DND-41 (cell line): ENCODE results near the gene ERBB4.

Source experiments
- ATAC-seq: fragments of 200-7000 bp; cut with Tn5 transposase; 3 replicates; pipeline ENCODE4 v1.9.1; 2021; ENCODE audit warnings: low read depth; ENCODE audit not compliant: insufficient read depth
- DNase-seq: peaks from one replicate; pipeline ENCODE4 v3.0.0-alpha.2; 2020
- H2AFZ ChIP-seq: 2 replicates; pipeline ENCODE4 v1.6.0; 2012; ENCODE audit warnings: low read depth, low read length
- H3K27ac ChIP-seq: 2 replicates; pipeline ENCODE4 v1.5.1; 2012; ENCODE audit warnings: low read length, inconsistent platforms
- H3K27me3 ChIP-seq: fragments of 200-600 bp; sonication (generic); 2 replicates; pipeline ENCODE4 v1.6.0; 2012; ENCODE audit warnings: low read length, mild to moderate bottlenecking, inconsistent platforms; ENCODE audit not compliant: insufficient read depth, poor library complexity
- H3K36me3 ChIP-seq: 2 replicates; pipeline ENCODE4 v1.5.1; 2012; ENCODE audit warnings: low read length, inconsistent platforms; ENCODE audit not compliant: insufficient read depth
- H3K4me1 ChIP-seq: 2 replicates; pipeline ENCODE4 v1.5.1; 2012; ENCODE audit warnings: mild to moderate bottlenecking, low read length; ENCODE audit not compliant: insufficient read depth
- H3K4me2 ChIP-seq: 2 replicates; pipeline ENCODE4 v1.6.0; 2012; ENCODE audit warnings: mild to moderate bottlenecking, moderate library complexity, low read length, inconsistent platforms; ENCODE audit not compliant: insufficient read depth
- H3K4me3 ChIP-seq, 2 experiments: fragments of 200-600 bp in 1 of 2; shearing (Covaris generic) in 1 of 2; 2 replicates each; pipeline ENCODE4 v1.5.1; 2012 to 2016; ENCODE audit warnings: inconsistent platforms in 2 of 2, low read length in 2 of 2, mild to moderate bottlenecking in 2 of 2, low read depth in 1 of 2, moderate library complexity in 1 of 2
- H3K79me2 ChIP-seq: 2 replicates; pipeline ENCODE4 v1.6.0; 2012; ENCODE audit warnings: low read length, inconsistent platforms; ENCODE audit not compliant: insufficient read depth
- H3K9ac ChIP-seq: 2 replicates; pipeline ENCODE4 v1.6.0; 2012; ENCODE audit warnings: low read depth, mild to moderate bottlenecking, inconsistent platforms, low read length, moderate library complexity
- H3K9me3 ChIP-seq: 2 replicates; pipeline ENCODE4 v1.5.1; 2012; ENCODE audit warnings: low read length, moderate library complexity, mild to moderate bottlenecking, inconsistent platforms; ENCODE audit not compliant: insufficient read depth, severe bottlenecking
- H4K20me1 ChIP-seq: 2 replicates; pipeline ENCODE4 v1.6.0; 2012; ENCODE audit warnings: low read length; ENCODE audit not compliant: insufficient read depth
- CTCF ChIP-seq: IDR thresholded peaks from 2 replicates; pipeline ENCODE4 v1.5.1; 2012; ENCODE audit warnings: borderline replicate concordance, low read length, moderate library complexity, mild to moderate bottlenecking; ENCODE audit not compliant: poor library complexity, severe bottlenecking; ENCODE audit errors: extremely low read depth
- EZH2 ChIP-seq: IDR thresholded peaks from 3 replicates; pipeline ENCODE4 v1.6.1; 2012; ENCODE audit warnings: borderline replicate concordance, low read depth, mild to moderate bottlenecking, moderate library complexity, low read length, inconsistent platforms; ENCODE audit not compliant: severe bottlenecking

ERBB4 gene

DNA sequence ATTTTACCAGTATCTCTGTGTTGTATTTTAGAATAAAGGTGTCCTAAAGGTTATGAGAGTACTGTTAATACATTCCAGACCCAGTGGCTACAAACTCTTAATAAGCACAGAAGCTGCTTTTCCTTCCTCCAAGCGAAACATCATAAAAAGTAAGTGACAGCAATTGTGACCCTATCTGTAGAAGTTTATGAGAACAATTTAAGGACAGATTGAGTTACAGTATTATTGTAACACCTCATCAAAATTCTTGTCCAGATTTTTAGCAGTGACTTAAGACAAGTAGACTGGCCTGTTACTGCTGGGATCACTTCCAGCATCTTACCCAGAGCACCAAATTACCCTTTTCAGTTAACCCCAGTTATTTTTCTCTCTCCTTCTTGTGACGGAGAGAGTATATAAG lies 154.6 kb downstream of the ERBB4 start:
- Histone ChIP-seq H3K9ac (no peak overlapping the region), H2AFZ (no peak overlapping the region), H4K20me1 (no peaks in the 10 kb centered on the region), H3K4me2 (no peak overlapping the region), H3K9me3 (no peaks in the 10 kb centered on the region), H3K27ac (no peak overlapping the region), H3K4me1 (no peaks in the 10 kb centered on the region), H3K79me2 (no peaks in the 10 kb centered on the region), H3K27me3 (no peaks in the 10 kb centered on the region), H3K4me3 (no peak overlapping the region), H3K36me3 (no peaks in the 10 kb centered on the region)
- no peak for DNase-seq
- TF ChIP-seq EZH2, result no peak
- no peak for ATAC-seq

DNA sequence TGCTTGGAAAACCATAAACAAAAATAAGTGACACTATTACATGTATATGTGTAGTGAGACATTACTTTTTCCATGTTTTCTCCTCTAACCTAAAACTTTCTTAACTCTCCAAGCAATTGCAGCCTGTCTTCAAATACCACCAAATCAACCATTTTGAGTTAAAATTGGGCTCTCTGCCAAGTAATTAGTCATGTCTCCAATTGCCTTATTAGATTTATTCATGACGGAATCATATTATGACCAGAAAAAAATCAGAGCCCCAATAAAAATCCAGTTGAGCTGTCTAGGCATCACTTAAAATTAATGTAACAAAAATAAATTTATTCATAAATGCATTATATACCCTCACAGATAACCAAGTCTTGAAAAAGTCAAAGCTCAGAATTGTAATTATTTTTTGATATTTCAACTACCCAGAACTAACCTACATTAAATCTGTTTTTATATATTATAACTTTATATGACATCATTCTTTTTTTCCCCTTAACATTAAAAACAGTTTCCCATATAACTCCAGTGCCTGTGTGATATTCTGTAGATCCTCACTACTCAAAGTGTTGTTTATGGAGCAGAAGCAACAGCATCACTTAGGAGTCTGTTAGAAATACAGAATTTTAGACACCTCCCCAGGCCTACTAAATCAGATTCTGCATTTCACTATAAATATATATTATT lies 157.0 kb downstream of the ERBB4 start:
- H3K36me3 ChIP-seq, result no peaks in the 10 kb centered on the region
- H3K4me1 ChIP-seq, result no peaks in the 10 kb centered on the region
- H2AFZ ChIP-seq, result no peak overlapping the region
- H3K9me3 ChIP-seq, result no peaks in the 10 kb centered on the region
- DNase-seq (no peak), ATAC-seq (no peak)
- TF ChIP-seq EZH2 (no peak), CTCF (no peak)
- no peak overlapping the region for H3K4me2 ChIP-seq
- H4K20me1 ChIP-seq, result no peaks in the 10 kb centered on the region
- H3K79me2 ChIP-seq, result no peaks in the 10 kb centered on the region
- no peaks in the 10 kb centered on the region for H3K27me3 ChIP-seq
- no peak overlapping the region for H3K27ac ChIP-seq
- no peak overlapping the region for H3K9ac ChIP-seq
- H3K4me3 ChIP-seq, result no peak overlapping the region

- Histone ChIP-seq H4K20me1 (no peaks in the 10 kb centered on the region), H3K9me3 (no peaks in the 10 kb centered on the region), H3K4me3 (no peak overlapping the region), H2AFZ (no peak overlapping the region), H3K36me3 (no peaks in the 10 kb centered on the region), H3K27me3 (no peaks in the 10 kb centered on the region), H3K9ac (no peak overlapping the region), H3K4me1 (no peaks in the 10 kb centered on the region), H3K27ac (no peak overlapping the region), H3K79me2 (no peaks in the 10 kb centered on the region), H3K4me2 (no peak overlapping the region)
- TF ChIP-seq EZH2 (no peak), CTCF (no peak)
- DNase-seq, result no peak
- no peak for ATAC-seq
Measured at GRCh38 chr2:212379103-212379502, 159.5 kb downstream of the ERBB4 start.

DNA sequence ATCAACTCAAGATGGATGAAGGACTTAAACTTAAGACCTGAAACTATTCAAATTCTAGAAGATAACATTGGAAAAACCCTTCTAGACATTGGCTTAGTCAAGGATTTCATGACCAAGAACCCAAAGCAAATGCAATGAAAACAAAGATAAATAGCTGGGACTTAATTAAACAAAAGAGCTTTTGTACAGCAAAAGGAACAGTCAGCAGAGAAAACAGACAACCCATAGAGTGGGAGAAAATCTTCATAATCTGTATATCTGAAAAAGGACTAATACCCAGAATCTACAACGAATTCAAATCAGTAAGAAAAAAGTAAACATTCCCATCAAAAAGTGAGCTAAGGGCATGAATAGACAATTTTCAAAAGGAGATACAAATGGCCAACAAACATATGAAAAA lies 171.2 kb downstream of the ERBB4 start:
- TF ChIP-seq EZH2 (no peak), CTCF (no peak)
- no peaks in the 10 kb centered on the region for H3K79me2 ChIP-seq
- H3K9ac ChIP-seq, result no peak overlapping the region
- H3K36me3 ChIP-seq, result no peaks in the 10 kb centered on the region
- no peaks in the 10 kb centered on the region for H3K27me3 ChIP-seq
- no peaks in the 10 kb centered on the region for H4K20me1 ChIP-seq
- H2AFZ ChIP-seq, result no peak overlapping the region
- no peak overlapping the region for H3K27ac ChIP-seq
- no peak for ATAC-seq
- DNase-seq, result no peak
- no peak overlapping the region for H3K4me2 ChIP-seq
- no peaks in the 10 kb centered on the region for H3K9me3 ChIP-seq
- no peak overlapping the region for H3K4me3 ChIP-seq
- no peaks in the 10 kb centered on the region for H3K4me1 ChIP-seq
